Stimulated activated CD8-positive, alpha-beta memory T cell treated with anti-CD3 and anti-CD28 coated beads, Interleukin-2, amount 100 ng/mL, for 48 hours (primary cell): Measurements from ENCODE around the gene IDI1.
"Not testable (repeated sequence)": the region's sequence is repeated elsewhere in the genome, so short reads cannot be mapped to it uniquely, and the experiment has no call there.

ENCODE experiments used
- DNase-seq, 2 donors: peaks; one replicate each; pipeline ENCODE4 v3.0.0-alpha.2; 2020; ENCODE audit warnings: low read depth in 2 of 2

Gene IDI1

GRCh38 chr10:1063232-1063865 lies 14.4 kb upstream of the IDI1 start:
- no peak for DNase-seq

GRCh38 chr10:1061930-1062774 lies 13.2 kb upstream of the IDI1 start:
- DNase-seq, result no peak

- DNase-seq, result no peak
These were observed 11.0 kb upstream of the IDI1 start for GRCh38 chr10:1059902-1060301.

- DNase-seq, result no peak
These were observed 9.1 kb upstream of the IDI1 start for GRCh38 chr10:1058017-1058416.

- DNase-seq, result no peak
These were observed 8.3 kb upstream of the IDI1 start for GRCh38 chr10:1057106-1057657.

- peak; percentile 82 to 87 for DNase-seq
These were observed 7.6 kb upstream of the IDI1 start, which contains the start of gene WDR37 for GRCh38 chr10:1056326-1057105. TSS of gene WDR37 (plus strand) at chr10:1056385. CDS start at chr10:1072156, 15,771 bp downstream.

GRCh38 chr10:1054684-1055083 lies 5.8 kb upstream of the IDI1 start:
- DNase-seq, result no peak

- no peak for DNase-seq
These were observed 1.6 kb upstream of the IDI1 start for GRCh38 chr10:1050554-1050953.

- DNase-seq, result no peak
These were observed 1.2 kb upstream of the IDI1 start for GRCh38 chr10:1050145-1050544.

- DNase-seq, result peak in 1 of 2 donors; percentile 17
These were observed 573 bp upstream of the IDI1 start for GRCh38 chr10:1049425-1049958.

GRCh38 chr10:1048349-1048731 lies 579 bp downstream of the IDI1 start:
- no peak for DNase-seq

GRCh38 chr10:1047937-1048336 lies 982 bp downstream of the IDI1 start:
- DNase-seq, result no peak

GRCh38 chr10:1045415-1045814 lies 3.5 kb downstream of the IDI1 start:
- DNase-seq, result no peak

- DNase-seq, result no peak
These were observed 4.0 kb downstream of the IDI1 start for GRCh38 chr10:1044964-1045363.

- DNase-seq, result no peak
These were observed 4.8 kb downstream of the IDI1 start for GRCh38 chr10:1044146-1044545.

- DNase-seq, result no peak
These were observed 5.4 kb downstream of the IDI1 start for GRCh38 chr10:1043532-1043995.

- DNase-seq, result no peak
These were observed 7.4 kb downstream of the IDI1 start for GRCh38 chr10:1041514-1041913.

- DNase-seq, result no peak
These were observed 8.8 kb downstream of the IDI1 start for GRCh38 chr10:1040133-1040532.

GRCh38 chr10:1038769-1039168 lies 10.2 kb downstream of the IDI1 start:
- DNase-seq, result not testable (repeated sequence)

GRCh38 chr10:1037098-1037497 lies 11.8 kb downstream of the IDI1 start:
- no peak for DNase-seq

GRCh38 chr10:1036341-1036791 lies 12.6 kb downstream of the IDI1 start:
- no peak for DNase-seq

- DNase-seq, result no peak
These were observed 13.7 kb downstream of the IDI1 start for GRCh38 chr10:1035201-1035600.
